HEK293T (cell line): ENCODE measurements around the gene SKIL.
"Not testable (repeated sequence)": the region's sequence is repeated elsewhere in the genome, so short reads cannot be mapped to it uniquely, and the experiment has no call there.

Experiments
- CTCF ChIA-PET: fragments of 350-600 bp; formaldehyde crosslinking; extraction: SDS; loops from one replicate; lab custom pipeline; 2021; ENCODE audit warnings: antibody characterized with exemption, inconsistent platforms; lab: Yijun Ruan, JAX
- POLR2A ChIA-PET: fragments of 350-600 bp; formaldehyde crosslinking; extraction: SDS; loops from one replicate; lab custom pipeline; 2020; ENCODE audit warnings: antibody characterized with exemption, inconsistent platforms; lab: Yijun Ruan, JAX
- DNase-seq: peaks from one replicate; pipeline ENCODE4 v3.0.0; 2012; ENCODE audit warnings: mixed read lengths; ENCODE audit errors: extremely low spot score
- ARNT ChIP-seq: fragments of 450-650 bp; IDR thresholded peaks from 2 replicates; pipeline ENCODE4 v1.6.1; 2017; ENCODE audit warnings: mild to moderate bottlenecking
- BHLHE40 ChIP-seq: fragments of 450-650 bp; IDR thresholded peaks from 2 replicates; pipeline ENCODE4 v1.6.1; 2016; ENCODE audit warnings: mild to moderate bottlenecking, moderate library complexity, borderline replicate concordance
- CTBP1 ChIP-seq: fragments of 450-650 bp; IDR thresholded peaks from 2 replicates; pipeline ENCODE4 v1.6.1; 2016; ENCODE audit warnings: borderline replicate concordance
- ELF4 ChIP-seq: fragments of 450-650 bp; IDR thresholded peaks from 2 replicates; pipeline ENCODE4 v1.6.1; 2017; ENCODE audit warnings: antibody characterized with exemption
- FOXA1 ChIP-seq: fragments of 450-650 bp; IDR thresholded peaks from 2 replicates; pipeline ENCODE4 v1.6.1; 2016; ENCODE audit warnings: mild to moderate bottlenecking
- FOXK2 ChIP-seq: fragments of 450-650 bp; IDR thresholded peaks from 2 replicates; pipeline ENCODE4 v1.6.1; 2016; ENCODE audit warnings: mild to moderate bottlenecking
- FOXM1 ChIP-seq: fragments of 450-650 bp; IDR thresholded peaks from 2 replicates; pipeline ENCODE4 v1.6.1; 2017; ENCODE audit warnings: mild to moderate bottlenecking, borderline replicate concordance
- HDGF ChIP-seq: fragments of 450-650 bp; IDR thresholded peaks from 2 replicates; pipeline ENCODE4 v1.6.1; 2017; ENCODE audit warnings: antibody characterized with exemption, borderline replicate concordance
- L3MBTL2 ChIP-seq: fragments of 450-650 bp; conservative IDR thresholded peaks from 2 replicates; pipeline ENCODE4 v1.6.1; 2016; ENCODE audit warnings: mild to moderate bottlenecking
- LEF1 ChIP-seq: fragments of 450-650 bp; IDR thresholded peaks from 2 replicates; pipeline ENCODE4 v1.6.1; 2017; ENCODE audit warnings: mild to moderate bottlenecking, borderline replicate concordance
- NFRKB ChIP-seq: fragments of 450-650 bp; IDR thresholded peaks from 2 replicates; pipeline ENCODE4 v1.6.1; 2016; ENCODE audit warnings: mild to moderate bottlenecking, moderate library complexity
- SP1 ChIP-seq: fragments of 450-650 bp; IDR thresholded peaks from 2 replicates; pipeline ENCODE4 v1.6.1; 2017
- SUZ12 ChIP-seq: fragments of 450-650 bp; IDR thresholded peaks from 2 replicates; pipeline ENCODE4 v1.6.1; 2016; ENCODE audit warnings: mild to moderate bottlenecking
- TARDBP ChIP-seq: fragments of 450-650 bp; IDR thresholded peaks from 2 replicates; pipeline ENCODE4 v1.6.1; 2016
- ZNF384 ChIP-seq: fragments of 450-650 bp; IDR thresholded peaks from 2 replicates; pipeline ENCODE4 v1.6.1; 2016
- TF ChIP-seq, protein P1 (sequence below): fragments of 450-650 bp; IDR thresholded peaks from 2 replicates; pipeline ENCODE4 v1.6.1; 2016

SKIL gene

DNA sequence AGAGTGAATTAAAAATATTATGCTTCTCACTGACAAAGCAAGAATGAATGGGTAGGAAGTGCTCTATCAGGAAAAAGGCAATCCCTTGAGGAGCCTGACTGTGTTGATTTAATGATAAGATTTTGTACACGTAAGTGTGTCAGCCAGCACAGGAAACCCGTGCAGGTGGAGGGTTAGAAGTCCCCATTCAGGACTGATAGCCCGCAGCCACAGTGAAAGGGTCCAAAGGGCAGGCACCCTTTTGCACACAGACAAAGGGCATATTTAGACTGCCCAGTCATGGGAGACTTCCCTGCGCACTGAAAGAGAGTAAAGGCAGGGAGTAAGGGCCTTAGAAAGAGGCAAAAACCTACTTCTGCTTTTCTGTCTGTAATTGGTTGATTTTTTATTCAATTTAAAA is 26.4 kb upstream of the SKIL start:
- CTCF ChIA-PET: no interaction called here
- POLR2A ChIA-PET: no interaction called here
- no peak for DNase-seq
- TF ChIP-seq L3MBTL2: no peak
- no peak for TF ChIP-seq FOXK2
- no peak for TF ChIP-seq ZNF384
- no peak for TF ChIP-seq NFRKB
- no peak for TF ChIP-seq SUZ12
- TF ChIP-seq BHLHE40: no peak
- TF ChIP-seq SP1: no peak
- TF ChIP-seq ARNT: no peak
- no peak for TF ChIP-seq ELF4
- no peak for TF ChIP-seq LEF1

DNA sequence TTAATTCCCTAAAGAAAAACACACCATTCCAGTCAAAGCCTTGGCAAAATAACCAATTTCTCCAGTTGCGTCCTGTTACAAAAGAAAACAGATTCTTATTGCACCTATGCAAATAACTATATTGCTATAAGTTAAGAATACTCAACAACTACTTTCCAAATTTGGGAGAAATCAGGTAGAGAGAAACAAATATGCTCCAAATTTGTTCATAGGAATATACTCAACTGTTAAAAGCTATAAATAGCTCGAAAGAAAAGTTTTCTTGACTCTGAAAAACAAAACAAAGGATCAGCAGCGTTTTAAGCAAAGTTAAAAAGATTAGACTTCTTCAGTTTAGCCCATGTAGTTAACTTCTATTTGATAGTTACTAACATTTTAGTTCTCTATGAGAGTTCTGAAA is 20.1 kb upstream of the SKIL start:
- CTCF ChIA-PET: no interaction called here
- POLR2A ChIA-PET: no interaction called here
- no peak for DNase-seq
- TF ChIP-seq, protein P1, sequence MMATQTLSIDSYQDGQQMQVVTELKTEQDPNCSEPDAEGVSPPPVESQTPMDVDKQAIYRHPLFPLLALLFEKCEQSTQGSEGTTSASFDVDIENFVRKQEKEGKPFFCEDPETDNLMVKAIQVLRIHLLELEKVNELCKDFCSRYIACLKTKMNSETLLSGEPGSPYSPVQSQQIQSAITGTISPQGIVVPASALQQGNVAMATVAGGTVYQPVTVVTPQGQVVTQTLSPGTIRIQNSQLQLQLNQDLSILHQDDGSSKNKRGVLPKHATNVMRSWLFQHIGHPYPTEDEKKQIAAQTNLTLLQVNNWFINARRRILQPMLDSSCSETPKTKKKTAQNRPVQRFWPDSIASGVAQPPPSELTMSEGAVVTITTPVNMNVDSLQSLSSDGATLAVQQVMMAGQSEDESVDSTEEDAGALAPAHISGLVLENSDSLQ: no peak
- TF ChIP-seq ELF4: no peak
- TF ChIP-seq ZNF384: no peak
- no peak for TF ChIP-seq SP1
- no peak for TF ChIP-seq CTBP1
- TF ChIP-seq L3MBTL2: no peak
- no peak for TF ChIP-seq SUZ12
- TF ChIP-seq TARDBP: no peak
- no peak for TF ChIP-seq NFRKB
- no peak for TF ChIP-seq FOXK2
- no peak for TF ChIP-seq HDGF
- TF ChIP-seq LEF1: no peak
- no peak for TF ChIP-seq BHLHE40

DNA sequence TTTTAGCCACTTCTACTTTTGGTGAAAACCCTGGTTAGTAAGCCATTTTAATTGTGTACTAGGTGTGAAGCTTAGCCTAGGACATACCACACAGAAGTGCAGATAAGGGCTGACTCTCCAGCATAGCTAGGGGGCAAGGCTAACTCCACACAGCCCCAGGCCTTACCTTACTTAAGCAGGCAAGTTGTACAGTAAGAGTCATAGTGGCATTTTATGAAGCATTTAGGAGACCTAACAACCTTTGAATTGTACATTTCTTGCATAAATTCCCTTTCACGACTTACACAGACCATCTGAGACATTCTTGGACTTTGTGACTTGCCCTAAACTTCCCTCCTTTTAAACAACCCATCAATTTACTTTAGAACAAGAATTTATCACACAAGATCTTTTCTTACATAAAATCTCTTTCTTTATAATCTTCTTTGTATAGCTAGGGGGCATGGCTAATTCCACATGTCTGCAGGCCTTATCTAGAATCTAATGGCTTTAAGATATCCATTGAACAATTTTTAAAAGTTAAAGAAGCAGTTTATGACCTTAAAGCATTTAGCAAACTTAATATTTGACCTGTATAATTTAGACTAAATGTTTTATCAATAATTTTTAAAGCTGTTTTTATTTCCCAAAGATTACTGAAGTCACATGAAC is 18.7 kb upstream of the SKIL start:
- ChIA-PET POLR2A (no interaction called here), CTCF (no interaction called here)
- DNase-seq: no peak
- TF ChIP-seq FOXM1 (no peak), CTBP1 (no peak), BHLHE40 (no peak), HDGF (no peak)
- TF ChIP-seq, protein P1: no peak

GRCh38 chr3:170342273-170342672 is 15.2 kb upstream of the SKIL start:
- POLR2A ChIA-PET, CTCF ChIA-PET, DNase-seq: not testable (repeated sequence)

- CTCF ChIA-PET, POLR2A ChIA-PET, DNase-seq: not testable (repeated sequence)
These were observed 13.7 kb upstream of the SKIL start for GRCh38 chr3:170343859-170344258.

DNA sequence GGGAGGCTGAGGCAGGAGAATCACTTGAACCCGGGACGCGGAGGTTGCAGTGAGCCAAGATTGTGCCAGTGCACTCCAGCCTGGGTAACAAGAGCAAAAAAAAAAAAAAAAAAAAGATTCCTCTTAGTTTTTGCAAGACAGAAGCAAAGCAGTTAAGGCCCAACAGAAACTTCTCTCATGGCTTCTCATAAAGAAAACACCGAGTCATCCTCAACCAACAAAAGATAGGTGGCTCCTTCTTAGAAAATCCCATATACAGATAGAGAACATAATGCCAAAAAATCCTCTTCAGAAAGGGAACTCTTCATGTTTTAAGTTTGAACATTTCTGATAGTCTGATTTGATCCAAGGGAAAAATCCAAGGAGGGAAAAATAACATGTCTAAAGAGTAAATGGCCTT is 12.5 kb upstream of the SKIL start:
- ChIA-PET POLR2A (no interaction called here), CTCF (no interaction called here)
- no peak for TF ChIP-seq ARNT
- no peak for TF ChIP-seq FOXM1
- TF ChIP-seq SP1: no peak
- no peak for TF ChIP-seq L3MBTL2
- no peak for TF ChIP-seq FOXA1
- no peak for TF ChIP-seq CTBP1
- TF ChIP-seq TARDBP: no peak
- TF ChIP-seq ZNF384: no peak
- TF ChIP-seq SUZ12: no peak
- TF ChIP-seq, protein P1: no peak
- no peak for TF ChIP-seq HDGF
- no peak for TF ChIP-seq ELF4
- no peak for TF ChIP-seq NFRKB
- DNase-seq: no peak

DNA sequence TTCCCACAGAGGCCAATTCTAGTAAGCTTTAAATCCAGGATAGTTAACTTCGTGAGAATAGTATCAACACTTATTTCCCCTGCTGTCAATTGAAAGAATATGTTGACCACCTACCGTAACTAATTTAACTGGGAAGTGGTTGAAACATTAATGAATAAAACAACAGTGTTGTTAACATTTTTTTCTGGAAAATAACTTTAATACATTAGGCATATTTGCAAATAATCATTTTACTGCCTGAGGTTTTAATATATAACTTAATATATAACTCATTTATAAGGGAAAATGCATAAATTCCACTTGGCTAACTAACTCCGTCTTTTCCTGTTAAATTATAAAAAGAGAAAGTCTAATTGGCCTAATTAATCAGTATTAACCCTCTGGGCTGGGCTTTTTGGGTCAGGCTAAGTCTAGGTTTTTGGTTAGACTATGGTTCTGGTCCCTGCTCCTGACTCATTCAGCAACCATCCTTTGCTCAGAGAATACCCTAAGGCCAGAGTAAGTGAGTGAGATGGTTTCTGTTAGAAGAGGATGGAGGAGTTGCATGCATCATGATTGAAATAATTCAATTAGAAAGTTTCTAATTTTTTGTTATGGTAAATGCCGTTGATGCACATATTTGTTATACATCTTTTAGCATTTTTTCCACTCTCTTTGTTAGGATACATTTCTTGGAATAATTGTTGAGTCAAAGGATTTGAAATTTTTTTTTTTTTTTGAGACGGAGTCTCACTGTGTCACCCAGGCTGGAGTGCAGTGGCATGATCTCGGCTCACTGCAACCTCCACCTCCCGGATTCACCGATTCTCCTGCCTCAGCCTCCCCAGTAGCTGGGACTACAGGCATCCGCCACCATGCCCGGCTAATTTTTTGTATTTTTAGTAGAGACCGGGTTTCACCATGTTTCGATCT is 10.8 kb upstream of the SKIL start:
- no peak for DNase-seq
- POLR2A ChIA-PET: interaction anchor here (1.1 kb wide), 1 partner anchor 9 kb away, joined by 5 read pairs; no protein-coding TSS in a partner anchor

More for the DNA sequence above, 10.8 kb upstream of the SKIL start:
- TF ChIP-seq BHLHE40 (no peak), ZNF384 (no peak), FOXA1 (no peak)
- CTCF ChIA-PET: no interaction called here
